ENCODE measurements around the gene ABCB8. TPM values are rescaled to one million over a fixed set of nuclear protein-coding genes. Genes with fewer than 3 reads are reported as not detected.
A peak's percentile ranks its signal among the peaks of the same experiment; 100 is the strongest.

ABCB8 gene
- total RNA-seq, 8 experiments from 2014 or later = 13.5 to 38.1 (median 27.0) TPM

DNA sequence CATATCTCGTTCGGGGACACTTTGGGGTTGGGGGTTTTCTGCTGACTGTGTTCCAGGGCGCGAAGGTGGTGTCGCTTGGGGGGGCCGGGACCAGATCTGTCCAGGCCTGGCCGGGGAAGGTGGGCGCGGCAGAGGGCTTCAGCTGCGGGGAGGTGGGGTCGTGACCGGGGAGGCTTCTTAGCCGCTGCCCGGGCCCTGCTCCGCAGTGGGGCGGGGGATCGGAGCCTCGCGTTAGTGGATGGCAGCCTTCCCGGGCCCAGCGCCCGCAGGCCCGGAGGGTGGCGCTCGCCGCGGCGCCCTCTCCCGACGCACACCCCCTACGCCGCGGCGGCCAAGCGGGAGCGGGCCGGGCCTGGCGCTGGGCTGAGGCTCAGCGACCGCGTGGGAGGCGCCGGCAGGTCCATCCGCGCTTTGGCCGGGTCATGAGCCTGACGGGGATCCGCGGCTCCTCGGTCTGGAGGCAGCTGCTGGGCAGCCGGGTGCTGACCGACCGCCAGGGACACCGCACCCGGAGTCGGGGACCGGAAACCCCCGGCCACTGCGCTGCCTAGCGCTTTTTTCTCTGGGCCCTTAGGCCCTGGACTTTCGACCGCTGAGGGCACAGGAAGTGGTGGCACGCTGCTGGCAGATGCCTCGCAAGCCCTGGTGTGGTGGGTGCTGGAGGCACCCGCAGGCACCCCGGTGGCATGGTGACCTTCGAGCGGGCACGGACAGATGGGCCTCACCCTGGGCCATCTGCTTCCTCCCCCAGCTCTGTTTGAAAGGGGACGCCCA, 59.2 kb downstream of the ABCB8 start:
- in situ Hi-C loops (cut with MboI; ENCODE audit: low pct_unique_long_range_greater_than_20kb in 2 of 9, low sequenced_read_pairs in 9 of 9, unreplicated experiment in 9 of 9) = no loop called here
- H3K4me3 ChIP-seq = peak overlapping the region; percentile 54 to 87 (median 71)
- peak overlapping the region; percentile 81 to 87 for H3K27ac ChIP-seq
- peak in 7 of 8 experiments; percentile 2 to 10 (median 8) for ATAC-seq (replicated peaks in 6 of 8)
- H3K4me1 ChIP-seq (replicated peaks in 1 of 2) = peaks cover 28 to 32% of the 10 kb centered on the region in 2 donors
- 0% methylated on average over 1 to 9 of the region's 70 CpGs; no CpG with 5 or more reads in 6 of the 10 experiments for WGBS, 10 experiments

DNA sequence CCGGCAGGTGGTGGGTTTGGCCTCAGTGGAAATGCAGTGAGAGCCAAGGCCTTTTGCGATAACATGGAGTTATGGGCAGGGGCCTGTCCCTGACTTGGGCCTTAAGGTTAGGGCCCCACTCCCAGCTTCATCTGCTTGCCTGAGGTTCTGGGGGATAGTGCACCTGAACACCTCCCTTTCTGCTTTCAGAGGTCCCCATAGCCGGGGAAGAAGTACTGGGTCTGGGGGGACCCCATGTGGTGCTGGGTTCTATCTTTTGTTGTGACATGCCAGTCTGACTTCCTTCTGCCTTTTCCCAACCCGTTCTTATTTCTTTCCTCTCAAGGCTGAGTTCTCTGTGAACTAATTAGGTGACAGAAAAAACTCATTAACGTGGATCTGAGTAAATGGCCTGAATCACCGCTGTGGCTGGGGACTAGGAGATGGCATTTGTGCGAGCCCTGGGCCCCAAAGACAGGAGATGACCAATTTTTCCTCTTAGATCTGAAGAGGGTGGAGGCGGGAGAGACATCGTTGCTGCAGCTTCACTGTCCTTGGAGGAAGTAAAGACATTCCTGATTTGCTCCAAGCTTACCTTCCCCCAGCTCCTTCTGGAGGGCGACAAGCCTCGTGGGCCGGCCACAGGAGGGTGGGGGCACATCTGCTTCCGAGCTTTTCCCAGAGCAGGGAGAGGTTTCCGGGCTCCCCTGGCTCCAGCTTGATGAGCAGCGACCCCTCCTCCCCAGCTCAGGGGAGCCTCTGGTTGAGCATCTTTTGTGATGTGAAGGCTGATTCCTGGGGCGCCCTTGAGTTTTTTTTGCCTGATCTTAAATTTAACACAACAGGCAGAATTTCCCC, 60.0 kb downstream of the ABCB8 start:
- peaks cover 24 to 30% of the 10 kb centered on the region in 2 donors for H3K4me1 ChIP-seq (replicated peaks in 1 of 2)
- in situ Hi-C loops (cut with MboI; ENCODE audit: low pct_unique_long_range_greater_than_20kb in 2 of 9, low sequenced_read_pairs in 9 of 9, unreplicated experiment in 9 of 9) = no loop called here
- ATAC-seq (replicated peaks in 6 of 8) = no peak
- 0 to 39% (median 11%) methylated on average over 1 to 13 of the region's 16 CpGs; no CpG with 5 or more reads in 2 of the 10 experiments for WGBS, 10 experiments
- peak overlapping the region; percentile 54 to 87 (median 71) for H3K4me3 ChIP-seq
- no peak overlapping the region for H3K27ac ChIP-seq

DNA sequence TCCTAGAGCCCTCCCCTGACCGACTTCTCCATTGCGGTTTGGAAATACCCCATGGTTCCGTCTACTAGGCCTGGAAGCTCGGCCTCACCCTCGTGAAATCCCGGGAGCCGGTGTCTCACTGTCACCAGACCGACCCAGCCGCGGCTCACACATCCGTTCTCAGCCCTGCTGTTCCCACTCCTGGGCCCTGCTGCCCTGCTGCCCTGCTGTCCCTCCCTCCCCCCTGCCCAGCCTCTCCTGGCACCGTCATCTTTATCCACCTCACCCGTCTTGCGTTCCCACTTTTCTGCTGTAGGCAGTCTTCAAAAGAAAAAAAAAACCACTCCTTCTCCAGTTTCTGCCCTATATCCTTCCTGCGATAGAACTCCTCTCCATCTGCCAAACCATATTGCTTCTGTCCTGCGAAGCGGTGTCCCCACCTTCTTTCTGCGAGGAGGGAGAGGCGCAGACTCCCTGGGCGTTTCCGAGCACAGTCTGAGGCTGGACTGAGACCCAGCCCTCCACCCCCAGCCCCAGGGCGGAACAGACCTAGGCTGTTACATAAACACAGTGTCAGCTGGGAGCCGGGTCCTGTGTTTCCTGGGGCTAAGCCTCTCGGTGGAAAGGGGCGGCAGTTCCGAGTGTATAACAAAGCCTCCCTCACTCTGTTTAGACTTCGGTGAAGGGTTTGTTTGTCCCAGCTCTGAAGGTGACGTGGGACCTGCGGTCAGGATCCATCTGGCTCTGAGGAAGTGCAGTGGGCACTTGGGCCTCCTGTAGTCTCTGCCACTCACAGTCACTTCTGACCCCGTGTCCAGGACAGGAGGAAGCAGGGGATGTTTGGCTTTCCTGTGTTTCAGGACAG, 60.8 kb downstream of the ABCB8 start:
- Histone ChIP-seq H3K4me1 (replicated peaks in 1 of 2) (peaks cover 22 to 27% of the 10 kb centered on the region in 2 donors), H3K27ac (no peak overlapping the region), H3K4me3 (peak overlapping the region; percentile 54 to 87 (median 71))
- 0 to 31% (median 15%) methylated on average over 1 to 14 of the region's 30 CpGs; no CpG with 5 or more reads in 2 of the 10 experiments for WGBS, 10 experiments
- in situ Hi-C loops (cut with MboI; ENCODE audit: low pct_unique_long_range_greater_than_20kb in 2 of 9, low sequenced_read_pairs in 9 of 9, unreplicated experiment in 9 of 9) = no loop called here
- peak; percentile 23 to 56 (median 46) for ATAC-seq (replicated peaks in 6 of 8)

DNA sequence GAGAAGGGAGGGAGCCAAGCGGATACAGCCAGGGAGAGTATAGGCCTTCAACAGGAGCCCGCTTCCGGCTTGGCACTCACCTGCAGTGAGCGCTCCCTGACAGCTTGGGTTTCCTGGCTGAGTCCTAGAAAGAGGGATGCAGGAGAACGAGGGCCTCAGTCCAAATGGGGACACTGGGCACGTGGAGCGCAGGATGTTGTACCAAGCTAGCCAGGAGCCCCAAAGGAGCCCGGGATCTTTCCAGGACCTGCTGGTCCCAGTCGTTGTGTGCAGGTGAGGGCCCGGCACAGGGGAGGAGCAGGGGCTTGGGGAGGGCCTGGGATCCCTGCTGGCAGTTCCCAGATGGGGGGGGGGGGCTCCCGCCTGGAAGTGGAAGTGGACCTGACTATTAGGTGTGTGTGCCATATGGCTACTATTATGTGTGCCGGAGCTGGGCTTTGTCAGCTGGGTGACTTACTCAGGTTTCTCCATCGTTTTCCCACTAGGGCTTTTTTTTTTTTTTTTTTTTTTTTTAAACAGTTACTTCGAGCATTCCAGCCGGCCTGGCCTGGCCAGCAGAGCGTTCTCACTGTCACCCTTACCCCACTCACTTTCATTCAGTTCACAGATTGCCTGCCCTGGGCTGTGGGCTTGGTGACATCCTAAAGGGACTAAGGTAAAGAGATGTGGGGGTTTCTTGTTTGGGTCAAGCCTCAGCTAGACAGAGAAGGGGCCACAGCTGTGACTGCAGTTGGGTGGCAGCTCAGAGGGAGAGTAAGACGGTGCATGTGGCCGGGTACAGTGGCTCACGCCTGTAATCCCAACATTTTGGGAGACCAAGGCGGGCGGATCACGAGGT, 61.9 kb downstream of the ABCB8 start:
- ATAC-seq (replicated peaks in 6 of 8) = no peak
- WGBS, 10 experiments = 68 to 100% (median 89%) methylated on average over 1 to 7 of the region's 22 CpGs; no CpG with 5 or more reads in 3 of the 10 experiments
- H3K4me3 ChIP-seq = no peak overlapping the region
- no peak overlapping the region for H3K27ac ChIP-seq
- in situ Hi-C loops (cut with MboI; ENCODE audit: low pct_unique_long_range_greater_than_20kb in 2 of 9, low sequenced_read_pairs in 9 of 9, unreplicated experiment in 9 of 9) = no loop called here
- H3K4me1 ChIP-seq (replicated peaks in 1 of 2) = peaks cover 22 to 27% of the 10 kb centered on the region in 2 donors

DNA sequence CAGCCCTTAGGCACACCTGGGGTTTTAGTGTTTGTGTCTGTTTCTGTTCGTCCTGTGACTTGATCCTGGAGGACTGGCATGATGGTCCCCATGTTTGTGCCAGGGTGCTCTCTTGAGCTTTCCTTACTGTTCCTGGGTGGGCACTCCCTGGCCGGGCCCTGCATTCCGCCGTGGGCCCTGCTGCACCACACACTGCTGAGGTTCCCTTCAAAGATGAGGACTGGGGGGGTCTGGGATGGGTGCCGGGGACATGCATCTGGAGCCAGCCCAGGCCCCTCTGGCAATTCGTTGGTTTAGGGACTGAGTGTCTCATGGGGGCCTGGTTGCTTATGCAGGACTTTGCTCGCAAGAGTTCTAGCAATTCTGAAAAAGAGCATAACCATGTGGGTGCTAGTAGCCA, 62.8 kb downstream of the ABCB8 start:
- in situ Hi-C loops (cut with MboI; ENCODE audit: low pct_unique_long_range_greater_than_20kb in 2 of 9, low sequenced_read_pairs in 9 of 9, unreplicated experiment in 9 of 9) = no loop called here
- 80 to 100% (median 83%) methylated on average over 1 to 2 of the region's 7 CpGs; no CpG with 5 or more reads in 7 of the 10 experiments for WGBS, 10 experiments
- ATAC-seq (replicated peaks in 6 of 8) = no peak
- Histone ChIP-seq H3K4me3 (no peak overlapping the region), H3K27ac (no peak overlapping the region), H3K4me1 (replicated peaks in 1 of 2) (peaks cover 20 to 22% of the 10 kb centered on the region in 2 donors)

DNA sequence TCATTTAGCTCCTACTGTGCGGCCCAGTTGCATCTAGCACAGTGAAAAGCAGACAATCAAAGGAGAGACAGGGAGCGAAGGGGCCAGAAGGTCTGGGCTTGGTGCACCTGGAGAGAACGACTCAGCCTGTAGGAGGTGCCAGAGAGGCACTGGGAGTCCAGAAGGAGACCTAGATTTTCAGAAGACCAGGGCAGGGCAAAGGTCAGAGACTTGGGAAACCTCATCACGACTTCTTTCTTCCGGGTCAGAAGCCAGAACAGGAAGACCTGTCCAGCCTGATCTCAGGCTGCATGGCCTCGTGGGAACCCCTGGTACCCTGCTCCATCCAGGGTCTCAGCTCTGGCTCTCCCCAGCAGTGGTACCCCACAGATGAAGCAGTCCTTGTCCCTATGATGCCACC, 63.2 kb downstream of the ABCB8 start:
- peaks cover 20 to 22% of the 10 kb centered on the region in 2 donors for H3K4me1 ChIP-seq (replicated peaks in 1 of 2)
- in situ Hi-C loops (cut with MboI; ENCODE audit: low pct_unique_long_range_greater_than_20kb in 2 of 9, low sequenced_read_pairs in 9 of 9, unreplicated experiment in 9 of 9) = no loop called here
- 8 to 86% (median 48%) methylated on average over 1 to 4 of the region's 6 CpGs; no CpG with 5 or more reads in 3 of the 10 experiments for WGBS, 10 experiments
- no peak overlapping the region for H3K27ac ChIP-seq
- no peak overlapping the region for H3K4me3 ChIP-seq
- no peak for ATAC-seq (replicated peaks in 6 of 8)

DNA sequence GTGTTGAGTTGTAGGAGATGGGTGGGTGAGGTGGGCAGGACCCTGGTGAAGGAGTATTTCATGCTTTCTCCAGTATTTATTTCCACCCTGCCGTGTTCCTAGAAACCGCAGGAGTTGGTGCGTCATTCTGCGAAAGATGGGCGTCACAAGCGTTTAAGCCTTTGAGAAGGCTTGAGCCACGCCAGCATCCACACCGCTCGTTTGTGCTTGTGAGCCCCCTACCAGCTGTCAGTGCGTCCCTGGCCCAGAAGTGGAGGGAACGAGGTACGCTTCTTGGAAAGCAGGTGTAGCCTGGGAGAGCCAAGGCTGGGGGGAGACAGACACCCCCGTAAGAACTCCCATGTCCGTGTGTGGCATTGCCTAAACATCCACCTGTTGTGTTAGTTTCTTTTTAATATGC, 63.7 kb downstream of the ABCB8 start:
- H3K4me1 ChIP-seq (replicated peaks in 1 of 2) = peaks cover 20 to 22% of the 10 kb centered on the region in 2 donors
- 88 to 100% (median 95%) methylated on average over 1 to 14 of the region's 14 CpGs; no CpG with 5 or more reads in 4 of the 10 experiments for WGBS, 10 experiments
- in situ Hi-C loops (cut with MboI; ENCODE audit: low pct_unique_long_range_greater_than_20kb in 2 of 9, low sequenced_read_pairs in 9 of 9, unreplicated experiment in 9 of 9) = no loop called here
- no peak for ATAC-seq (replicated peaks in 6 of 8)
- no peak overlapping the region for H3K4me3 ChIP-seq
- H3K27ac ChIP-seq = no peak overlapping the region

DNA sequence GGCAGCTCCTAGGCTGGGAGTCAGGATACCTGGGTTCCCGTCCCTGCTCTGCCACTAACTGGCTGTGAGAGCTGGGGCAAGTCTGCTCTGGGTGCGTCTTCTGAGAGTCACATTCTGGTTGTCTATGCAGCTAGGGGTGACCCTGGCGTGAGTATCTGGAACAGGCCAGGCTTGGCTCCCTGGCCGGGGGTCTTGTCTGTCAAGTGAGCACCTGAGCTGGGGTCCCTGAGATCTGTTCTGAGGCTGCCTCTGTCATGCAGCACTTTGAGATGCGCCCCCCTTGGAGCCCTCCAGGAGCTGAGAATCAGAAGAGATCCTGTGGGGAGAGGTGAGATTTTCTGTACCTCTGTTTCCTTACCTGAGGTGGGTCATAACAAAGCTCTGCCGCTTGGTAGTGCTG, 65.5 kb downstream of the ABCB8 start:
- in situ Hi-C loops (cut with MboI; ENCODE audit: low pct_unique_long_range_greater_than_20kb in 2 of 9, low sequenced_read_pairs in 9 of 9, unreplicated experiment in 9 of 9) = no loop called here
- WGBS, 10 experiments = 94 to 100% (median 98%) methylated on average over 1 to 6 of the region's 6 CpGs; no CpG with 5 or more reads in 4 of the 10 experiments
- peaks cover 12 to 14% of the 10 kb centered on the region in 2 donors for H3K4me1 ChIP-seq (replicated peaks in 1 of 2)
- ATAC-seq (replicated peaks in 6 of 8) = no peak
- H3K27ac ChIP-seq = no peak overlapping the region
- no peak overlapping the region for H3K4me3 ChIP-seq

DNA sequence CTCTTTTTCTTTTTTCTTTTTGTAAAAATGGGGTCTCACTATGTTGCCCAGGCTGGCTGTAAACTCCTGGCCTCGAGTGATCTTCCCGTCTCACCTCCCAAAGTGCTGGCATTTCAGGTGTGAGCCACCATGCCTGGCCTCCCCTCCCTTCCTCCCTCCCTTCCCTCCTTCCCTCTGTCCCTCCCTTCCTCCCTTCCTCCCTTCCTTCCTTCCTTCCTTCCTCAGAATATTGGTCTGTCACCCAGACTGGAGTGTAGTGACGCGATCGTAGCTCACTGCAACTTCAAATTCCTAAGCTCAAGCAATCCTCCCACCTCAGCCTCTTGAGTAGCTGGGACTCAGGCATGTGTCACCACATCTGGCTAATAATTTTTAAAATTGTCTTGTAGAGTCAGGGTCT, 66.4 kb downstream of the ABCB8 start:
- in situ Hi-C loops (cut with MboI; ENCODE audit: low pct_unique_long_range_greater_than_20kb in 2 of 9, low sequenced_read_pairs in 9 of 9, unreplicated experiment in 9 of 9) = no loop called here
- no peak for ATAC-seq (replicated peaks in 6 of 8)
- H3K27ac ChIP-seq = no peak overlapping the region
- peaks cover 3 to 5% of the 10 kb centered on the region in 2 donors for H3K4me1 ChIP-seq (replicated peaks in 1 of 2)
- 85 to 93% (median 91%) methylated on average over 2 to 3 of the region's 5 CpGs; no CpG with 5 or more reads in 6 of the 10 experiments for WGBS, 10 experiments
- no peak overlapping the region for H3K4me3 ChIP-seq

DNA sequence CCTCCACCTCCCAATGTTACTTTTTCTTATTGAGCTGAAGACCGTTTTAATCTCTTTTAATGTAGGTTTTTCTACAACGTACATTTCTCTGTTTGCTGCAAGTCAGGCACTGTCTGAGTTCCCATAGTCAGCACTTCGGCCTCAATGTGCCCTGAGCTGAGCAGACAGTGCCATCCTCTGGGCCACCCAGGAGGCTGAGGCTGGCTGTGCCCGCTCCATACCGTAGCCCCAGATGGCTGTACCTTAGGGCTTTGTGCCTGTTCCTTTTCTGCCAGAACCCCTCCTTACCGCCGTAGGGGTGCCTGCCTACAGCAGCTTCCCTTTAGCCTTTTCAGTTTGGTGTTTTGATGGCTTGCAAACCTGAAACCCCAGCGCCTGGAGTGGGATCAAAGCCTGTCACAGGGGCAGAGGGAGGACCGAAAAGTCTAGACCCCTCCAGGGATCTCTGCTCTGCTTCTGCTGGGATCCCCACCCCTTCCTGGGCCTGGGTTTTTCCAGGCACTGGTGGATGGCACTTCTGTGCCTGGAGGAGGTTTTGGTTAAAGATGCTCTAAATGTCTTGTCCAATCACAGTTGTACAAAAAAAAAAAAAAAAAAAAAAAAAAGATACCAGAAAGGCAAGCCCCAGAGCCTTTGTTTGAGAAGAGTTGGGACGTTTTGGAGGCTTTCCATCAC, 67.0 kb downstream of the ABCB8 start:
- in situ Hi-C loops (cut with MboI; ENCODE audit: low pct_unique_long_range_greater_than_20kb in 2 of 9, low sequenced_read_pairs in 9 of 9, unreplicated experiment in 9 of 9) = no loop called here
- whole genome bisulfite sequencing, 10 experiments = 33 to 94% (median 71%) methylated on average over 1 to 8 of the region's 10 CpGs; no CpG with 5 or more reads in 2 of the 10 experiments
- Histone ChIP-seq H3K27ac (no peak overlapping the region), H3K4me3 (no peak overlapping the region), H3K4me1 (replicated peaks in 1 of 2) (no peaks in the 10 kb centered on the region)
- no peak for ATAC-seq (replicated peaks in 6 of 8)

DNA sequence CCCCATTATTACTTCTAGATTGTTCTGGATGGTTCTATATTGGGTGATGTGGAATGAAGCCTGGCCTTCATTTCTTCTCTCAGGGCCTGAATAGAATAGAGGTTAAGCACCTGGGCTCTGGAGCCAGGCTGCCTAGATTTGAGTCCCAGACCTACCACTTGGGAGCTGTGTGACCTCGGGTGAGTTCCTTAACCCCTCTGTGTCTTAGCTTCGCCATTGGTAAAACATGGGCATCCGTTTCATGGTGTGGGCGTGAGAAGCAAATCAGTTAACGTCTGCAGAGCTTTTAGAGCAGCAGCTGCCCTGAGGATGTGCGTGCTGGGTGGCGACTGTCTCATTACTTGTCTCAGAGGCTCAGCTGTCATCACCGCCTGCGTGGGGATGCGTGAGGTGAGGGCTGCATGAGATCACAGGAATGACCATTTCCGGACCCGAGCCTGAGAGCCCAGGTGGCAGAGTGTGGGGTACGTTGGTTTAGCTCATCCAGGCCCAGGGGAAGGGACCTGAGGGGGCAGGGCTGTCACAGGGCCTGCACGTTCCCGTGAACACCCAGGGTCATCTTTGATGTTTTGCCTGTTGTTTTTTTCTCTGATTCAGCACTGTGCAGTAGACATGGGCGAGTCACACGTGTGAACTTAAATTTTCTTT, 67.7 kb downstream of the ABCB8 start:
- Histone ChIP-seq H3K27ac (no peak overlapping the region), H3K4me1 (replicated peaks in 1 of 2) (no peaks in the 10 kb centered on the region), H3K4me3 (no peak overlapping the region)
- in situ Hi-C loops (cut with MboI; ENCODE audit: low pct_unique_long_range_greater_than_20kb in 2 of 9, low sequenced_read_pairs in 9 of 9, unreplicated experiment in 9 of 9) = no loop called here
- peak in 5 of 8 experiments; percentile 61 to 91 (median 77) for ATAC-seq (replicated peaks in 6 of 8)
- WGBS, 10 experiments = 40 to 97% (median 84%) methylated on average over 3 to 12 of the region's 17 CpGs; no CpG with 5 or more reads in 2 of the 10 experiments

Data from motor neuron (in vitro differentiated cells).